ENCODE data around the gene KLF13. TPM values are rescaled to one million over a fixed set of nuclear protein-coding genes. Genes with fewer than 3 reads are reported as not detected.

Gene KLF13
- total RNA-seq, 1 experiment from 2014 or later, result 22.1 TPM

- Histone ChIP-seq H3K9me3 (ENCODE audit: low read depth, low read length, poor library complexity, severe bottlenecking) (no peaks in the 10 kb centered on the region), H3K36me3 (ENCODE audit: insufficient read depth, low read length, poor library complexity, severe bottlenecking) (no peaks in the 10 kb centered on the region), H3K27ac (ENCODE audit: low read depth, low read length, poor library complexity, severe bottlenecking) (no peak overlapping the region), H3K4me3 (ENCODE audit: low read depth, low read length, poor library complexity, severe bottlenecking) (no peak overlapping the region), H3K27me3 (replicated peaks; ENCODE audit: insufficient read depth, low read depth, low read length, poor library complexity) (no peaks in the 10 kb centered on the region), H3K4me1 (ENCODE audit: insufficient read depth, low read length, poor library complexity, severe bottlenecking) (no peaks in the 10 kb centered on the region)
- TF ChIP-seq EZH2 (IDR thresholded peaks at IDR 0.05; ENCODE audit: borderline replicate concordance, low read depth, low read length, poor library complexity, severe bottlenecking) (no peak), CTCF (conservative IDR thresholded peaks at IDR 0.05; ENCODE audit: low read depth, low read length) (no peak)
- POLR2A ChIA-PET (ENCODE audit: low non-redundant PET), result interaction anchor here (0.6 kb wide), 1 partner anchor 16 kb away, joined by 12 read pairs; no protein-coding TSS in a partner anchor
- intact Hi-C loops (cut with micrococcal nuclease; ENCODE audit: unreplicated experiment), result no loop called here
- no peak for DNase-seq (ENCODE audit: low spot score)
- CTCF ChIA-PET, result interaction anchor here (0.5 kb wide), 1 partner anchor 13 kb away, joined by 3 read pairs; no protein-coding TSS in a partner anchor
- BruUV-seq (replicated peaks), result no TSS peak
These were observed 14.7 kb upstream of the KLF13 start for GRCh38 chr15:31311735-31312619.

- intact Hi-C loops (cut with micrococcal nuclease; ENCODE audit: unreplicated experiment), result no loop called here
- H3K36me3 ChIP-seq (ENCODE audit: insufficient read depth, low read length, poor library complexity, severe bottlenecking), result no peaks in the 10 kb centered on the region
- ChIA-PET CTCF (no interaction called here), POLR2A (ENCODE audit: low non-redundant PET) (no interaction called here)
- BruUV-seq (replicated peaks), result no TSS peak
- TF ChIP-seq CTCF (conservative IDR thresholded peaks at IDR 0.05; ENCODE audit: low read depth, low read length) (no peak), EZH2 (IDR thresholded peaks at IDR 0.05; ENCODE audit: borderline replicate concordance, low read depth, low read length, poor library complexity, severe bottlenecking) (no peak)
- H3K4me3 ChIP-seq (ENCODE audit: low read depth, low read length, poor library complexity, severe bottlenecking), result no peak overlapping the region
- no peaks in the 10 kb centered on the region for H3K27me3 ChIP-seq (replicated peaks; ENCODE audit: insufficient read depth, low read depth, low read length, poor library complexity)
- no peak overlapping the region for H3K27ac ChIP-seq (ENCODE audit: low read depth, low read length, poor library complexity, severe bottlenecking)
- H3K9me3 ChIP-seq (ENCODE audit: low read depth, low read length, poor library complexity, severe bottlenecking), result no peaks in the 10 kb centered on the region
- no peak for DNase-seq (ENCODE audit: low spot score)
- no peaks in the 10 kb centered on the region for H3K4me1 ChIP-seq (ENCODE audit: insufficient read depth, low read length, poor library complexity, severe bottlenecking)
These were observed 13.4 kb upstream of the KLF13 start for GRCh38 chr15:31313223-31313622.

GRCh38 chr15:31314380-31314779 is 12.3 kb upstream of the KLF13 start:
- BruUV-seq (replicated peaks), result no TSS peak
- ChIA-PET CTCF (no interaction called here), POLR2A (ENCODE audit: low non-redundant PET) (no interaction called here)

More at GRCh38 chr15:31314380-31314779, 12.3 kb upstream of the KLF13 start:
- Histone ChIP-seq H3K4me3 (ENCODE audit: low read depth, low read length, poor library complexity, severe bottlenecking) (no peak overlapping the region), H3K36me3 (ENCODE audit: insufficient read depth, low read length, poor library complexity, severe bottlenecking) (no peaks in the 10 kb centered on the region), H3K27ac (ENCODE audit: low read depth, low read length, poor library complexity, severe bottlenecking) (no peak overlapping the region), H3K27me3 (replicated peaks; ENCODE audit: insufficient read depth, low read depth, low read length, poor library complexity) (no peaks in the 10 kb centered on the region), H3K4me1 (ENCODE audit: insufficient read depth, low read length, poor library complexity, severe bottlenecking) (no peaks in the 10 kb centered on the region), H3K9me3 (ENCODE audit: low read depth, low read length, poor library complexity, severe bottlenecking) (no peaks in the 10 kb centered on the region)
- no peak for TF ChIP-seq CTCF (conservative IDR thresholded peaks at IDR 0.05; ENCODE audit: low read depth, low read length)
- TF ChIP-seq EZH2 (IDR thresholded peaks at IDR 0.05; ENCODE audit: borderline replicate concordance, low read depth, low read length, poor library complexity, severe bottlenecking), result no peak
- DNase-seq (ENCODE audit: low spot score), result no peak
- intact Hi-C loops (cut with micrococcal nuclease; ENCODE audit: unreplicated experiment), result no loop called here
